H1 (cell line): ENCODE measurements around the gene COL4A4. TPM values are rescaled to one million over a fixed set of nuclear protein-coding genes. Genes with fewer than 3 reads are reported as not detected.

ENCODE experiments used
- SP1 ChIP-seq: IDR thresholded peaks from 2 replicates; pipeline ENCODE4 v1.6.1; 2011; ENCODE audit warnings: low read depth, low read length
- polyA plus RNA-seq, 7 experiments: library from polyadenylated mRNA; depleted of rRNA in 3 of 7; stranded (reverse) in 5 of 7; unstranded in 2 of 7; fragments of >200 nt in 5 of 7; fragments of 200-250 nt in 2 of 7; gene quantifications; 1 replicate in 5 of 7; 2 replicates in 1 of 7; 4 replicates in 1 of 7; pipeline versions ENCODE4 v1.2.1 to v1.2.3, GENCODE V29; 2011 to 2013; ENCODE audit warnings: missing spikeins in 2 of 7, mixed read lengths in 2 of 7
- total RNA-seq: library from RNA; stranded (reverse); fragmentation: NEBNext Ultra II Directional; extraction: Animal tissue kit (Norgen Biotek cat#: 25700); gene quantifications from 2 replicates; pipeline ENCODE4 v1.2.1, GENCODE V29; 2021

The COL4A4 gene
- total and polyA plus RNA-seq, 2 of the 8 experiments (the other 6 are each of a cell fraction or from before 2014, with no cell fraction given), result 0.33 to 1.7 TPM

- no peak for TF ChIP-seq SP1
These were observed 24.3 kb upstream of the COL4A4 start (continued) for GRCh38 chr2:227188292-227188691.
